Kidney epithelial cell (primary cell): Measurements from ENCODE around the gene DNASE1. TPM values are rescaled to one million over a fixed set of nuclear protein-coding genes. Genes with fewer than 3 reads are reported as not detected.
"Not testable (repeated sequence)": the region's sequence is repeated elsewhere in the genome, so short reads cannot be mapped to it uniquely, and the experiment has no call there.

Experiments
- DNase-seq: peaks from one replicate; pipeline ENCODE4 v3.0.0-alpha.2; 2010; ENCODE audit warnings: low read depth
- H3K27me3 ChIP-seq: 2 replicates; pipeline ENCODE4 v1.6.0; 2011; ENCODE audit warnings: low read length; ENCODE audit not compliant: control insufficient read depth, insufficient read depth
- H3K36me3 ChIP-seq: 2 replicates; pipeline ENCODE4 v1.5.1; 2011; ENCODE audit warnings: low read length; ENCODE audit not compliant: control insufficient read depth, insufficient read depth
- H3K4me3 ChIP-seq: 2 replicates; pipeline ENCODE4 v1.5.1; 2011; ENCODE audit warnings: low read depth, mild to moderate bottlenecking, control low read depth, low read length
- total RNA-seq: library from RNA; depleted of rRNA; stranded (reverse); fragments of >200 nt; gene quantifications from 2 replicates; pipeline ENCODE4 v1.2.3, GENCODE V29; 2015
- TF ChIP-seq, protein P1 (sequence below): IDR thresholded peaks from 2 replicates; pipeline ENCODE4 v1.5.1; 2011; ENCODE audit warnings: mild to moderate bottlenecking, moderate library complexity, low read length, control low read depth, inconsistent platforms; ENCODE audit not compliant: insufficient read depth, poor library complexity, severe bottlenecking

DNASE1 gene
- total RNA-seq, 1 donor from 2014 or later, result 13.4 TPM

GRCh38 chr16:3652373-3653195 is 1.9 kb upstream of the DNASE1 start:
- TF ChIP-seq, protein P1, sequence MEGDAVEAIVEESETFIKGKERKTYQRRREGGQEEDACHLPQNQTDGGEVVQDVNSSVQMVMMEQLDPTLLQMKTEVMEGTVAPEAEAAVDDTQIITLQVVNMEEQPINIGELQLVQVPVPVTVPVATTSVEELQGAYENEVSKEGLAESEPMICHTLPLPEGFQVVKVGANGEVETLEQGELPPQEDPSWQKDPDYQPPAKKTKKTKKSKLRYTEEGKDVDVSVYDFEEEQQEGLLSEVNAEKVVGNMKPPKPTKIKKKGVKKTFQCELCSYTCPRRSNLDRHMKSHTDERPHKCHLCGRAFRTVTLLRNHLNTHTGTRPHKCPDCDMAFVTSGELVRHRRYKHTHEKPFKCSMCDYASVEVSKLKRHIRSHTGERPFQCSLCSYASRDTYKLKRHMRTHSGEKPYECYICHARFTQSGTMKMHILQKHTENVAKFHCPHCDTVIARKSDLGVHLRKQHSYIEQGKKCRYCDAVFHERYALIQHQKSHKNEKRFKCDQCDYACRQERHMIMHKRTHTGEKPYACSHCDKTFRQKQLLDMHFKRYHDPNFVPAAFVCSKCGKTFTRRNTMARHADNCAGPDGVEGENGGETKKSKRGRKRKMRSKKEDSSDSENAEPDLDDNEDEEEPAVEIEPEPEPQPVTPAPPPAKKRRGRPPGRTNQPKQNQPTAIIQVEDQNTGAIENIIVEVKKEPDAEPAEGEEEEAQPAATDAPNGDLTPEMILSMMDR, result no peak
- DNase-seq, result no peak
- Histone ChIP-seq H3K27me3 (no peaks in the 10 kb centered on the region), H3K36me3 (peaks cover 1% of the 10 kb centered on the region), H3K4me3 (no peak overlapping the region)

DNA sequence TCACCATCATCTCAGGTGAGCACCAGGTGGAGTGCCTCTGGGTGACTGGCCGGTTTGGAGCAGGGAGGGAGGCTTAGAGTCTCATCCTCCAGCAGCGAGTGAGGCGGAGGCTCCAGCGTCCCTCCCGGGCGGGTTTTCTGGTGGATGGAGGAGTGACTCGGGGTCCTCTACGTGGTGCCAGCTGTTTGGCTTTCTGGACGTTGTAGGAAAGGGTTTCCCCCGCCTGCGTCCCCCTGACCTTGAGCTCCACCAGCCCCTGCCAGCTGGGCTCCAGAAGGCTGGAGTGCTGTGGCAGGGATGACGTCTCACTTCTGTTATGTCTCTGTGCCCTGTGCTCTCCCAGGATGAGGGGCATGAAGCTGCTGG is 522 bp downstream of the DNASE1 start:
- no peak overlapping the region for H3K4me3 ChIP-seq
- TF ChIP-seq, protein P1, result no peak
- no peak for DNase-seq
- no peaks in the 10 kb centered on the region for H3K27me3 ChIP-seq
- H3K36me3 ChIP-seq, result peaks cover 4% of the 10 kb centered on the region

GRCh38 chr16:3655396-3656159 is 1.1 kb downstream of the DNASE1 start:
- Histone ChIP-seq H3K4me3 (no peak overlapping the region), H3K36me3 (peaks cover 4% of the 10 kb centered on the region), H3K27me3 (no peaks in the 10 kb centered on the region)
- no peak for DNase-seq
- TF ChIP-seq, protein P1, result no peak

- DNase-seq, H3K4me3 ChIP-seq, H3K36me3 ChIP-seq, H3K27me3 ChIP-seq: not testable (repeated sequence)
These were observed 1.6 kb downstream of the DNASE1 start for GRCh38 chr16:3656160-3656490.

DNA sequence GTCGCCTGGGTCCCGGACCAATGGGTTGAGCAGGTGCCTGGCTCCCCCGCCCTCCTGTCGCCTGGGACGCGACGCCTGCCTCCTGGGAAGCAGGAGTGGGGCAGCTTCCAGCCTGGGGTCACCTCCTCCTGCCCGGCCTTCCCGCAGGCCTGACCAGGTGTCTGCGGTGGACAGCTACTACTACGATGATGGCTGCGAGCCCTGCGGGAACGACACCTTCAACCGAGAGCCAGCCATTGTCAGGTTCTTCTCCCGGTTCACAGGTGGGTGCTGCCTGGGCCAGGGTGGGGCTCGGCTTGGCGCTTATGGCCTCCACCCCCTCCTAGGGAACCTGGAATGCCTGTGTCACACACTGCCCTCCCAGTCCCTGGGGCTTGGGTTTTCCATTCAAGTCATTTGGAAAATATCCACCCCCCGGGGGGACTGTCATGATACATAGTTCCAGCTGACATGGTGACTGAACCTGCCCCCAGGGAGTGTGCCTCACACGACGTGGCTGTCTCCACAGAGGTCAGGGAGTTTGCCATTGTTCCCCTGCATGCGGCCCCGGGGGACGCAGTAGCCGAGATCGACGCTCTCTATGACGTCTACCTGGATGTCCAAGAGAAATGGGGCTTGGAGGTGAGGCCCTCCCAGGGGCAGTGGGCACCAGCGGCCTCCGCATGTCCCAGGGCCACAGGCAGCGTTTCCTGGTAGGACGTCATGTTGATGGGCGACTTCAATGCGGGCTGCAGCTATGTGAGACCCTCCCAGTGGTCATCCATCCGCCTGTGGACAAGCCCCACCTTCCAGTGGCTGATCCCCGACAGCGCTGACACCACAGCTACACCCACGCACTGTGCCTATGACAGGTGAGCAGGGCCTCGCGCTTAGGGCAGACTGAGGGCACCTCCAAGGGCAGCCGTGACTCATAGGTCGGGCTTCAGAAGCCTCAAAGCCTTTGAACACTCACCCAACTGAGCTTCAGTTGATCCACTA is 2.3 kb downstream of the DNASE1 start:
- TF ChIP-seq, protein P1, result no peak
- H3K27me3 ChIP-seq, result no peaks in the 10 kb centered on the region
- peaks cover 4% of the 10 kb centered on the region for H3K36me3 ChIP-seq
- no peak overlapping the region for H3K4me3 ChIP-seq
- no peak for DNase-seq

- no peak for DNase-seq
- no peak overlapping the region for H3K4me3 ChIP-seq
- TF ChIP-seq, protein P1, result no peak
- peaks cover 4% of the 10 kb centered on the region for H3K36me3 ChIP-seq
- no peaks in the 10 kb centered on the region for H3K27me3 ChIP-seq
These were observed 4.8 kb downstream of the DNASE1 start for GRCh38 chr16:3659251-3659650.
